Fibroblast of skin of back (primary cell): ENCODE results near the gene DPYD.

Source experiments
- DNase-seq: peaks from one replicate; pipeline ENCODE4 v3.0.0-alpha.2; 2013

Gene DPYD

GRCh38 chr1:97837161-97837560 lies 83.7 kb downstream of the DPYD start:
- DNase-seq = no peak

GRCh38 chr1:97834899-97835298 lies 85.9 kb downstream of the DPYD start:
- DNase-seq = no peak

- no peak for DNase-seq
These were observed 87.0 kb downstream of the DPYD start for GRCh38 chr1:97833881-97834280.

- peak; percentile 28 for DNase-seq
These were observed 88.4 kb downstream of the DPYD start for GRCh38 chr1:97832481-97832880.

- DNase-seq = peak; percentile 2
These were observed 92.9 kb downstream of the DPYD start for GRCh38 chr1:97827887-97828286.

GRCh38 chr1:97826820-97827219 lies 94.0 kb downstream of the DPYD start:
- no peak for DNase-seq

- DNase-seq = no peak
These were observed 96.2 kb downstream of the DPYD start for GRCh38 chr1:97824624-97825023.

- no peak for DNase-seq
These were observed 96.6 kb downstream of the DPYD start for GRCh38 chr1:97824200-97824599.

- DNase-seq = peak; percentile 48
These were observed 100.2 kb downstream of the DPYD start for GRCh38 chr1:97820470-97821188.

GRCh38 chr1:97816927-97817326 lies 103.9 kb downstream of the DPYD start:
- no peak for DNase-seq

- no peak for DNase-seq
These were observed 106.0 kb downstream of the DPYD start for GRCh38 chr1:97814804-97815203.

GRCh38 chr1:97814121-97814520 lies 106.7 kb downstream of the DPYD start:
- peak; percentile 34 for DNase-seq

- DNase-seq = no peak
These were observed 108.8 kb downstream of the DPYD start for GRCh38 chr1:97812076-97812475.

GRCh38 chr1:97806996-97807520 lies 113.8 kb downstream of the DPYD start:
- DNase-seq = no peak

- peak; percentile 54 for DNase-seq
These were observed 114.5 kb downstream of the DPYD start for GRCh38 chr1:97806326-97806725.

GRCh38 chr1:97805093-97805492 lies 115.7 kb downstream of the DPYD start:
- no peak for DNase-seq

- no peak for DNase-seq
These were observed 117.8 kb downstream of the DPYD start for GRCh38 chr1:97803026-97803425.

- DNase-seq = no peak
These were observed 118.8 kb downstream of the DPYD start for GRCh38 chr1:97802011-97802410.

GRCh38 chr1:97797403-97798183 lies 123.2 kb downstream of the DPYD start:
- peak; percentile 10 for DNase-seq

GRCh38 chr1:97796711-97797110 lies 124.1 kb downstream of the DPYD start:
- peak; percentile 28 for DNase-seq

- DNase-seq = no peak
These were observed 128.2 kb downstream of the DPYD start for GRCh38 chr1:97792655-97793054.

- no peak for DNase-seq
These were observed 129.6 kb downstream of the DPYD start for GRCh38 chr1:97791251-97791650.

- no peak for DNase-seq
These were observed 133.6 kb downstream of the DPYD start for GRCh38 chr1:97787231-97787630.

- no peak for DNase-seq
These were observed 136.2 kb downstream of the DPYD start for GRCh38 chr1:97784661-97785060.
